Measurements from ENCODE around the gene TBC1D22A. TPM values are rescaled to one million over a fixed set of nuclear protein-coding genes. Genes with fewer than 3 reads are reported as not detected.

Gene TBC1D22A
- polyA plus RNA-seq, 1 donor (not counting 4 experiments of a cell fraction or from before 2014, with no cell fraction given) = 20.9 TPM

DNA sequence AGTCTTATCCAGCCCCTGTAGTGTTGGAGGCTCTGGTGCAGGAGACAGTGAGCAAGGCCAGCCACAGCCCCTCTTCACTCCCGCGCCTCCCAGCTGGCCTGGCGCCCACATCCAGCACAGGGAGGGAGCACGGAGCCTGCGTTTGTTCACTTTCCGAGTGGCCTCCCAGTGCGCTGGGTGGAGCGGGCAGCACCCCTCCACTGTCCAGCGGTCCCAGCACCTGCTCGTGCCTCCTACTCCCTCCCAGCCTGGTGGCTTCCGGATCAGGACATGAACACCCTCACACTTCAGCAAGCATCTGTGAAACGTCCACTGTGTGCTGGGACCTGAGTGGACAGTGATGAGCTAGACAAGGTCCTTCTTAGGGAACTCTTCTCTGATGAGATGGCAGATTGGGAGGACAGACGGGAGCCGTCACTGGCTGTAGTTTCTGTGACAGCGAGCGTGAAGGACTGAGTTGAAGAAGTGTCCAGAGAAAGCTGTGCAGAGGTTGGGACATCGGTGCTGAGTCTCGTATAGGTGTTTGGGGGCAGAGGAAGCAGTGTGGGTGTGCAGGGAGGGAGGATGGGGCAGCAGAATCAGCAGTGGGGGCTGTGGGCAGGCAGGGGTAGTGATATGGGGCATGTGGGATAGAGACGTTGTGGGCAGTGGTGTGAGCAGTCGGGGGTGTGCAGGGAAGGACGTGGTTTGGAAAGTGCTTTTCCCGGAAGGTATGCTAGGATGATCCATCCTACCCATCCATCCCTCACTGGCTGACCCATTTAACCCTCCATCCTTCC, 256.8 kb downstream of the TBC1D22A start:
- FAIRE-seq (no peak), DNase-seq (ENCODE audit: low read depth, low spot score) (no peak)
- no peak for TF ChIP-seq EZH2 (IDR thresholded peaks at IDR 0.05; ENCODE audit: low read length)
- no peak for TF ChIP-seq CTCF (optimal IDR thresholded peaks at IDR 0.05 in 1 of 3, IDR thresholded peaks at IDR 0.05 in 1 of 3, conservative IDR thresholded peaks at IDR 0.05 in 1 of 3; ENCODE audit: extremely low read depth in 1 of 3, insufficient read depth in 2 of 3, low read length in 3 of 3)
- no peaks in the 10 kb centered on the region for H3K79me2 ChIP-seq (ENCODE audit: control insufficient read depth, insufficient read depth, low read length)
- H3K4me3 ChIP-seq (ENCODE audit: control insufficient read depth in 2 of 3, extremely low read depth in 1 of 3, insufficient read depth in 2 of 3, low read depth in 1 of 3, low read length in 3 of 3) = no peak overlapping the region
- dilution Hi-C loops (cut with MboI; ENCODE audit: extremely low pct_ligation_motif_present, low sequenced_read_pairs) = no loop called here
- peaks cover 5% of the 10 kb centered on the region for H3K4me1 ChIP-seq (ENCODE audit: control insufficient read depth, extremely low read depth, insufficient read depth, low read length)
- H3K27me3 ChIP-seq (ENCODE audit: control insufficient read depth, extremely low read depth, insufficient read depth, low read length) = no peaks in the 10 kb centered on the region
- no peak overlapping the region for H2AFZ ChIP-seq (ENCODE audit: control insufficient read depth, low read length)
- peaks cover 0 to 4% of the 10 kb centered on the region in 2 experiments for H3K36me3 ChIP-seq (ENCODE audit: control insufficient read depth in 2 of 2, extremely low read depth in 1 of 2, insufficient read depth in 2 of 2, low read length in 2 of 2)
- H3K9ac ChIP-seq (ENCODE audit: control insufficient read depth, extremely low read depth, insufficient read depth, low read length) = no peak overlapping the region
- H4K20me1 ChIP-seq (ENCODE audit: control insufficient read depth, extremely low read depth, insufficient read depth, low read length) = no peaks in the 10 kb centered on the region
- H3K9me3 ChIP-seq (ENCODE audit: control insufficient read depth, low read depth, low read length) = no peaks in the 10 kb centered on the region
- H3K27ac ChIP-seq (ENCODE audit: control insufficient read depth, insufficient read depth, low read length) = no peak overlapping the region
- no peak overlapping the region for H3K4me2 ChIP-seq (ENCODE audit: control insufficient read depth, extremely low read depth, insufficient read depth, low read depth, low read length)
- no peaks in the 10 kb centered on the region for H3K9me1 ChIP-seq (ENCODE audit: control insufficient read depth, extremely low read depth, insufficient read depth, low read length)

- H3K79me2 ChIP-seq (ENCODE audit: control insufficient read depth, insufficient read depth, low read length) = no peaks in the 10 kb centered on the region
- no peak overlapping the region for H3K4me3 ChIP-seq (ENCODE audit: control insufficient read depth in 2 of 3, extremely low read depth in 1 of 3, insufficient read depth in 2 of 3, low read depth in 1 of 3, low read length in 3 of 3)
- no peaks in the 10 kb centered on the region for H3K27me3 ChIP-seq (ENCODE audit: control insufficient read depth, extremely low read depth, insufficient read depth, low read length)
- TF ChIP-seq CTCF (optimal IDR thresholded peaks at IDR 0.05 in 1 of 3, IDR thresholded peaks at IDR 0.05 in 1 of 3, conservative IDR thresholded peaks at IDR 0.05 in 1 of 3; ENCODE audit: extremely low read depth in 1 of 3, insufficient read depth in 2 of 3, low read length in 3 of 3) = no peak
- no peak for TF ChIP-seq EZH2 (IDR thresholded peaks at IDR 0.05; ENCODE audit: low read length)
- H3K4me1 ChIP-seq (ENCODE audit: control insufficient read depth, extremely low read depth, insufficient read depth, low read length) = peaks cover 5% of the 10 kb centered on the region
- no peak overlapping the region for H3K27ac ChIP-seq (ENCODE audit: control insufficient read depth, insufficient read depth, low read length)
- no peaks in the 10 kb centered on the region for H4K20me1 ChIP-seq (ENCODE audit: control insufficient read depth, extremely low read depth, insufficient read depth, low read length)
- no peaks in the 10 kb centered on the region for H3K9me1 ChIP-seq (ENCODE audit: control insufficient read depth, extremely low read depth, insufficient read depth, low read length)
- no peak for DNase-seq (ENCODE audit: low read depth, low spot score)
- no peak overlapping the region for H2AFZ ChIP-seq (ENCODE audit: control insufficient read depth, low read length)
- H3K9me3 ChIP-seq (ENCODE audit: control insufficient read depth, low read depth, low read length) = no peaks in the 10 kb centered on the region
- peak; percentile 43 for FAIRE-seq
- peaks cover 0 to 4% of the 10 kb centered on the region in 2 experiments for H3K36me3 ChIP-seq (ENCODE audit: control insufficient read depth in 2 of 2, extremely low read depth in 1 of 2, insufficient read depth in 2 of 2, low read length in 2 of 2)
- H3K4me2 ChIP-seq (ENCODE audit: control insufficient read depth, extremely low read depth, insufficient read depth, low read depth, low read length) = peak overlapping the region; percentile 12
- dilution Hi-C loops (cut with MboI; ENCODE audit: extremely low pct_ligation_motif_present, low sequenced_read_pairs) = no loop called here
- H3K9ac ChIP-seq (ENCODE audit: control insufficient read depth, extremely low read depth, insufficient read depth, low read length) = no peak overlapping the region
Measured at GRCh38 chr22:47020166-47020565, 257.7 kb downstream of the TBC1D22A start.

All from keratinocyte (primary cell).